Hepatocyte (in vitro differentiated cells): ENCODE results near the gene PCBD1.

ENCODE experiments used
- CTCF ChIP-seq: fragments of 200-600 bp; sonication (generic); IDR thresholded peaks from 2 replicates; pipeline ENCODE4 v1.5.1; 2016; ENCODE audit warnings: antibody characterized with exemption, mild to moderate bottlenecking; ENCODE audit not compliant: poor library complexity
- EZH2 ChIP-seq: fragments of 200-600 bp; sonication (generic); IDR thresholded peaks from 2 replicates; pipeline ENCODE4 v1.6.1; 2016; ENCODE audit warnings: antibody characterized with exemption, mild to moderate bottlenecking, borderline replicate concordance

DNA sequence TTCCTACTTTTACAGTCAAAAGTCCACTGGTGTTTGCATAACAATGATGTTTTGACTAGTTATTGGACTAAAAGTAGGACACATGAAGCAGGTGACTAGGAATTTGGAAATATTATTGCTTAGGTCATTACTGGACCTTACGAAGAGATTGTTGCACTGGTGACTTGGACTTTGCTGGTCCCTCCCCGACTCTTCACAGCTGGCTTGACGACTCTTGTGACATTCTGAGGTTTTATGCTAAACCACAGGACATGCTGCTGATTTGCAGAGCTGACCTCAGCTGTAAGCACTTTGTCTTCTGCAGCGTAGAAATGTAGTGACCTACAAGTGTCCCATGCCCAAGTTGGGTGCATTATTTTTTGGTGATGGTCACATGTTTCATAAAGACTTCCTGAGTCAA is 21.9 kb downstream of the PCBD1 start:
- TF ChIP-seq CTCF (no peak), EZH2 (no peak)
